Immature natural killer cell (primary cell): ENCODE data around the gene CARD10. TPM values are rescaled to one million over a fixed set of nuclear protein-coding genes. Genes with fewer than 3 reads are reported as not detected.
"Not testable (repeated sequence)": the region's sequence is repeated elsewhere in the genome, so short reads cannot be mapped to it uniquely, and the experiment has no call there.

ENCODE experiments used
- DNase-seq, 3 donors: peaks; one replicate each; pipeline ENCODE4 v3.0.0; 2022; ENCODE audit warnings: mixed read lengths in 1 of 3
- H3K27ac Mint-ChIP-seq, 6 donors: one replicate each; pipeline ENCODE4 v1.8.0; 2020; ENCODE audit warnings: mixed read lengths in 6 of 6, mild to moderate bottlenecking in 5 of 6, inconsistent platforms in 4 of 6, moderate library complexity in 3 of 6
- H3K27me3 Mint-ChIP-seq, 3 donors: one replicate each; pipeline ENCODE4 v1.8.0; 2020 to 2021; ENCODE audit warnings: low read depth in 3 of 3, mild to moderate bottlenecking in 3 of 3, mixed read lengths in 3 of 3, moderate library complexity in 3 of 3, inconsistent platforms in 1 of 3
- H3K36me3 Mint-ChIP-seq, 3 donors: one replicate each; pipeline ENCODE4 v1.8.0; 2020; ENCODE audit warnings: mixed read lengths in 3 of 3, inconsistent platforms in 2 of 3, mild to moderate bottlenecking in 2 of 3
- H3K4me1 Mint-ChIP-seq, 2 donors: one replicate each; pipeline ENCODE4 v1.8.0; 2020; ENCODE audit warnings: inconsistent platforms in 2 of 2, mild to moderate bottlenecking in 2 of 2, mixed read lengths in 2 of 2, moderate library complexity in 1 of 2
- H3K4me3 Mint-ChIP-seq, 5 donors: one replicate each; pipeline ENCODE4 v1.8.0; 2020; ENCODE audit warnings: mild to moderate bottlenecking in 5 of 5, mixed read lengths in 5 of 5, inconsistent platforms in 3 of 5, moderate library complexity in 3 of 5
- H3K9me3 Mint-ChIP-seq, 6 donors: one replicate each; pipeline ENCODE4 v1.8.0; 2020; ENCODE audit warnings: mild to moderate bottlenecking in 6 of 6, mixed read lengths in 6 of 6, inconsistent platforms in 4 of 6, moderate library complexity in 3 of 6
- polyA plus RNA-seq, 3 donors: library from polyadenylated mRNA; unstranded; fragments of 300-500 nt; fragmentation: Illumina TruSeq; gene quantifications; one replicate each; pipeline ENCODE4 v1.2.3, GENCODE V29; 2021

The CARD10 gene
- polyA plus RNA-seq, 3 donors from 2014 or later: 0.13 to 0.36 TPM; not detected in 1

DNA sequence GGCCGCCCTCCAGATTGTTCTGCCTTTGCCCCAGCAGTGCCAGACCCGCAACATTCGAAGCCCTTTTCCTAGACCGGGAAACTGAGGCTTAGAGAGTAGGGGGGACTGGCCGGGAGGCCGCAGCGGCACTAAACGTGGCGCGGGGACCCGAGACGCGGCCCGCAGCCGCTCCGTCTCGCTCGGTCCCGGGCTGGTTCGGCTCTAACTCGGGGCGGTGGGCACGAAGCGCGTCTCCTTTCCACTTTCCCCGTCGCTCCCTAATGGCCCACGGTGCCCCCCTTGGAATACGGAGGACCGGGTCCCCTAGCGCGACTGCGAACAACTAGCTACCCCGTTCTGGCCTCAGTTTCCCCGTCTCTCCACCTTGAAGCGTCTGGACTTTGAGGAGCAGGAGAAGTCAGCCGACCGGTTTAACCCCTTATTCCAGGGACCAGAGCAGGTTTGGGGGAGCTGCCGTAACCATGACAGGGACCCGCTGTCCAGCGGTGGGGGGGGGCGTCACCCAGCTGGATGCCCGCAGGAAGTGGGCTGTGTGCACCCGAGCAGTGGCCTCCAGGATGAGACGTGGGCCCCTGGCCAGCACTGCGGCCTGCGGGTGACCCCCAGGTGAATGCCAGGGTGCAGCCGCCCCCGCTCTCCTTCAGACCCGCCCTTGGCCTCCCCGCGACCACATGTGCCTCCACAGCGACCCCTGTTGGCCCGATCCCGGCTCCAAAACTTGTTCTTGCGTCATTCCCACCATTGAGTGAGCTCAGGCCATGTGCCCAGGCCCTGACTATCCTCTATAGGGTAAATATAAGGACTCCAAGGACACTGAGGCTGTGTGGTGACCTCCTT lies 42.2 kb upstream of the CARD10 start:
- Mint-ChIP-seq H3K27me3 (peaks cover 14 to 25% (median 19%) of the 10 kb centered on the region in 3 donors), H3K9me3 (no peaks in the 10 kb centered on the region), H3K4me1 (peaks cover 21 to 26% of the 10 kb centered on the region in 2 donors), H3K36me3 (peaks cover 0 to 3% (median 0%) of the 10 kb centered on the region in 3 donors), H3K27ac (no peak overlapping the region), H3K4me3 (peak overlapping the region; percentile 55 to 83 (median 71))
- peak; percentile 67 to 71 (median 68) for DNase-seq

DNA sequence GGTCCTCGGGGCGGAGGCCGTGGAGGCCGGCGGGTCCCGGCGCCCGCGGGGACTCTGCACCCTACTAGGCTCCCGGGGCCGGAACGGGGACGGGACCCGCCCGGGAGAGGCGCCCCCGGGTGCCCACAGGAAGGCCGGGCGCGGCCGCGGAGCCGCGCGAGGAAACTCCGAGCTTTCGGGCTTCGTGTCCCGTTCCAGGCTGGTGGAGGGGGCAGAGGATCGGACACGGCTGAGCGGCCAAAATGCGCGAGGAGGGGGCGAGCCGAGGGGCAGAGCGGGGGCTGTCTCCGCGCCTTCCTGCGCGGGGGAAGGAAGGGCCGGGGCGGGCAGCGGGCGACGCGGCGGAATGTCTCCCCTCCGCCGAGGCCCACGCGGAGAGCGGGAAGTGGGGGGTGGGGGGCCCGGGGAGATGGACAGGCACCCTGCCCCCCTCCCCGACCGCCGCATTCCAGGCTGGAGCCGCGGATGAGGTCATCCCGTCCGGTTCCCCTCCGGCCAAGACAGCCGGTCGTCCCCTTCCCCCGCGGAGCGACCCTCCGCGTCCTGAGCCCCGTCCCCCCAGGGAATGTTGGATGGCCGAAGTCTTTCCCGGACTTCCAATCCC lies 41.5 kb upstream of the CARD10 start:
- Mint-ChIP-seq H3K27ac (no peak overlapping the region), H3K27me3 (peaks cover 14 to 28% (median 19%) of the 10 kb centered on the region in 3 donors), H3K4me1 (peaks cover 14 to 19% of the 10 kb centered on the region in 2 donors), H3K36me3 (peaks cover 0 to under 1% (median 0%) of the 10 kb centered on the region in 3 donors), H3K9me3 (no peaks in the 10 kb centered on the region), H3K4me3 (peak overlapping the region; percentile 24 to 73 (median 49))
- no peak for DNase-seq

DNA sequence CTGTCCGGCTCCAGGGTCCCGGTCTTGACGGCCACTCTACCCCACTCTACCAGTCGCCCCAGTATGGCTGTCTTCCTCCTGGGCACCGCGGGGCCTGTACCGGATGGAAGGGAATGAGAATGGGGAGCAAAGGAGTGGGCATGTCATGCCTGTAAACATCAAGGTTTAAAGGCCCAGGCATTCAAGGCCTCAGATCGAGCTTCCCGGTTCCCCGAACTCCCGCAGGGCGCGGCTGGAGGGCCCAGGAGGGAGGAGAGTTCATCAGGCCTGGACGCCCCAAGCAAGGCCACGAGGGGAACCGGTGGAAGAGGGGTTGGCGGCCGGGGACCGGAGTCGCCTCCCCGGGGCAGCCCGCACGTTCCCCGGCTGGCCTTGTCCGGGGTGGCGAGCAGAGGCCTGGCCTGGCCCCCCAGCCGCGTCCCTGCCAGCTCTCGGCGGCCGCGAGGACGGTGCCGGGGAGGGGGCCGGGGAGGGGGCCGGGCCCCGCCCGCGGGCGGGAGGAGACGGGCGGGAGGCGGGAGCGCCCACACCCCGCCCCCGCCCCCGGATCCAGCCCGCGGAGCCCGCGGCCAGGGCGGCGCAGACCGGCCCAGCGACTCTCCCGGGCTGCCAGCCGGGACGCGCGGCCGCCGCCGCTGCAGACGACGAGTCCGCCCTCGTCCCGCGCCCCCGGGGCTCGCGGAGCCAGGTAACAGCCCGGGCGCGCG lies 40.8 kb upstream of the CARD10 start, which contains the start of gene CDC42EP1:
TSS of gene CDC42EP1 (plus strand) at position 580 of the 707 bp plus-strand sequence. CDS start 5,870 bp downstream, outside the sequence.
- H3K4me1 Mint-ChIP-seq: peaks cover 12 to 14% of the 10 kb centered on the region in 2 donors
- H3K9me3 Mint-ChIP-seq: no peaks in the 10 kb centered on the region
- H3K4me3 Mint-ChIP-seq: peak within 1 kb of the TSS; percentile 24 to 73 (median 49)
- H3K27ac Mint-ChIP-seq: no peak within 1 kb of the TSS
- DNase-seq: no peak
- no peaks in the 10 kb centered on the region for H3K36me3 Mint-ChIP-seq
- H3K27me3 Mint-ChIP-seq: peaks cover 14 to 28% (median 19%) of the 10 kb centered on the region in 3 donors

DNA sequence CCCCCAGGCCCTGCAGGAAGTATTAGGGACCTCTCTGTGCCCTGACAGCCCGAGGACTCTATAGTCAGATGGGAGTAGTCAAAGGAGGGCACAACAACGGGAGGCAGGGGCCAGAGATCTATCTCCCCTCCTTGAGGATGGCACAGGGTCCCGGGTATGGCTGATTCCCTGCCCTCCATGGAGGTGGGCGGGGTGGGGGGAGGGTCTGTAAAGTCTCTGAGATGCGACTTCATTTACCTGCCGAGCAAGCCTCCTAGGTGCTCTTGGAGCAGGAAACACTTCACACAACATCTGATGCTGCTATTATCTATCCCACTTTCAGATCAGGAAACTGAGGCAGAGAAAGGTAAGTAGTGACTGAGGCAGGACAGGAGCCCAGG lies 40.3 kb upstream of the CARD10 start:
- DNase-seq: no peak
- Mint-ChIP-seq H3K27me3 (peaks cover 14 to 28% (median 19%) of the 10 kb centered on the region in 3 donors), H3K9me3 (no peaks in the 10 kb centered on the region), H3K36me3 (no peaks in the 10 kb centered on the region), H3K27ac (no peak overlapping the region), H3K4me3 (peak overlapping the region in 4 of 5 donors; percentile 33 to 54 (median 40)), H3K4me1 (peaks cover 12 to 13% of the 10 kb centered on the region in 2 donors)

DNA sequence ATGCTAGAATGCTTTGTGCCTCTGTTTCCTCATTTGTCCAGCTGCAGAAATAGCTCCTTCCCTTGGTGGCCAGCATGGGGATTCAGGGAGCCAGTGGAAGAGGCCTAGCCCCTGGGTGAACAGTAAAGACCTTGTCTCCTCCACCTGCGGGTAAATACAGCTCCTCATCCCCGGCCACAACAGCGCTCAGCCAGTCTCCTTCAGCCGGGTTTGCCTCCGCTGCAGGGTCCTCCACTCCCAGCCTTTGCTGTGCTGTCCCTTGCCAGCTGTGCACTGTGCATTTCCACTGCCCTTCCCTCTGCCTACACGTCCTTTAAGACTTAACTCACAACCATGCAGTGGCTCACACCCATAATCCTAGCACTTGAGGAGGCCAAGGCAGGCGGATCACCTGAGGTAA lies 39.6 kb upstream of the CARD10 start:
- Mint-ChIP-seq H3K9me3 (no peaks in the 10 kb centered on the region), H3K36me3 (no peaks in the 10 kb centered on the region), H3K4me1 (peaks cover 12 to 13% of the 10 kb centered on the region in 2 donors), H3K27ac (no peak overlapping the region), H3K27me3 (peaks cover 14 to 27% (median 19%) of the 10 kb centered on the region in 3 donors), H3K4me3 (no peak overlapping the region)
- no peak for DNase-seq

DNA sequence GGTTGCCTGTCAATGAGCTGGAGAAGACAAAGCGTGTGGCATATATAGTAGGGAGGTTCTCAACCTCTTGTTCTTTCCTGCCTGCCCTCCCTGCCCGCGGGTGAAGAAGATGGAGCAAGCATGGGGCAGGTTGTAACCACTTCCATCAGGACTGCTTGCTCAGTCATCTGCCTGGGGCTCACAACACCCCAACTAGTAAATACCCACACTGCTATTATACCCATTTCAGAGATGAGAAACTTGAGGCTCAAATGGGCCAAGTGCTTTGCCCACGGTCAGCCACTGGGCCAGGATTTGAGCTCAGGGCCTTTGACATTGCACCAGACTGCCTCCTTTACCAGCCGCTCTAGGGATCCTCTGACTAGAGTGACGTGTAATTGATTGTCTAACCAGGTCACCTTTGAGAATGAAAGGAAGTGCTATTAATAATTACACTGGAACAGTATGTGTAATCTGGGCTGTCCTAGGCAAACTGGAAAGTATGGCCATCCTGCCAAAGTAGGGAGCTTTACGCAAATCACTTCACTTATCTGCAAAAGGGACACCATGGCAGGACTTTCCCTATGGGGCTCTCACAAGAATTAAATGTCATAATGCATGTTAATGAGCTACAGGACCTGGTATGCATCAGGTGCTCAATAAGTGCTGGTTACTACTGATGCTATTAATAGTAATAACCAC lies 38.2 kb upstream of the CARD10 start:
- Mint-ChIP-seq H3K9me3 (no peaks in the 10 kb centered on the region), H3K4me1 (peaks cover 11 to 12% of the 10 kb centered on the region in 2 donors), H3K27me3 (peaks cover 13 to 21% (median 14%) of the 10 kb centered on the region in 3 donors), H3K4me3 (no peak overlapping the region), H3K27ac (no peak overlapping the region), H3K36me3 (no peaks in the 10 kb centered on the region)
- no peak for DNase-seq

DNA sequence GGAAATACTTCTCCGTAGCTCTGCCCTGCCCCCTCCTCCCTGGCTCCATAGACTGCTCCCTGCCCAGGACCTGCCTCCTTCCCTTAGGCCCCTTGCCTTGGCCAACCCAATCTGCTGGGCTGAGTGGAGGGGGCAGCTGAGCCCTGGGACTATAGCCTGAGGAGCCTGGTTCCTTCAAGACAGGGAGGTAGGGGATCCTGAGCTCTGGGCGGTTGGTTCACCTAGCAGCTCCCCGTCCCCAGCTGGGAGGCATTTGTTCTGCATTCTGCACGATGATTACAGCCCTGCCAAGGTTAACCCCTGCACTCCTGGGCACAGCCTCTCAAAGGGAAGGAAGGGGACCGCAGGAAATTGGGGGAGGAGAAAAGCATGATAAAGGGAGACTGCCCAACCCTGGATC lies 37.5 kb upstream of the CARD10 start:
- Mint-ChIP-seq H3K27me3 (peaks cover 6 to 14% (median 9%) of the 10 kb centered on the region in 3 donors), H3K27ac (no peak overlapping the region), H3K36me3 (no peaks in the 10 kb centered on the region), H3K4me1 (peaks cover 3 to 5% of the 10 kb centered on the region in 2 donors), H3K4me3 (no peak overlapping the region), H3K9me3 (no peaks in the 10 kb centered on the region)
- no peak for DNase-seq

DNA sequence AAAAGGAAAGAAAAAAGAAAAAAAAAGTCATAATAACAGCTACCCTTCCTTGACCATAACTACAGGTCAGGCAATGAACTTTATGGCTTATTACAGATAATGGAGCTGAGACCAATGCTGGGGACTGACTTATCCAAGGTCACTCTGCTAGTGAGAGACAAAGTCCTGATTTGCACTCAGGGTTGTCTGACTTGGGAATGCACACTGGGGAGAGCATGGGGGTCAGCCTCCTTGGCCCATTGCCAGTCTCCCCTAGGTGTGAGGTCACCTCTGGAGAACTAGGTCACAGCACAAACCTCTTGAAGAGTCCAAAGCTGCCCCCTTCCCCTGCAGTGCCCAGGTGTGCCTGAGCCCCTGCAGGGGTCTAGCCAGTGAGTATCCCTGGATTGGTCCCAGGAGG lies 35.8 kb upstream of the CARD10 start:
- H3K4me1 Mint-ChIP-seq: no peaks in the 10 kb centered on the region
- no peak overlapping the region for H3K27ac Mint-ChIP-seq
- no peaks in the 10 kb centered on the region for H3K9me3 Mint-ChIP-seq
- no peak for DNase-seq
- H3K36me3 Mint-ChIP-seq: no peaks in the 10 kb centered on the region
- no peak overlapping the region for H3K4me3 Mint-ChIP-seq
- peaks cover 5 to 14% (median 7%) of the 10 kb centered on the region in 3 donors for H3K27me3 Mint-ChIP-seq

DNA sequence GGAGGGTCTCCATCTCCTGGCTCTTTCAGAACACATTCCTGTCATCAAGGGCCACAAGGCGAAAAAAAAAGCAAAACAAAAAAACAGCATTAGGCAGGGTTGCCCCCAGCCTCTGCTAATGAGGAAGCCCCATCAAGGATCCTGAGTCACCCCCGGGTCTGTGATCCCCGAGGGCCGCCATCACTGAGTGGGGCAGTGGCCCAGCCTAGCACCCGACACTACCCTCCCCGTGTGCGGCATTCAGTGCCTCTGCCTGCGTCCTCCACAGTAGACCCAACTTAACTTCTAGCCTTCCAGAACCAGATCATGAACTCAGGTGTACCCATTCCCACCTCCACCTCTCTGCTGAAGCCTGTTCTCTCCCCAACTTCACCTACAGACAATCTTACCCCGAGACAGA lies 34.5 kb upstream of the CARD10 start:
- Mint-ChIP-seq H3K36me3 (no peaks in the 10 kb centered on the region), H3K27ac (no peak overlapping the region), H3K4me3 (no peak overlapping the region), H3K27me3 (peaks cover 2 to 12% (median 3%) of the 10 kb centered on the region in 3 donors), H3K9me3 (no peaks in the 10 kb centered on the region), H3K4me1 (no peaks in the 10 kb centered on the region)
- no peak for DNase-seq

DNA sequence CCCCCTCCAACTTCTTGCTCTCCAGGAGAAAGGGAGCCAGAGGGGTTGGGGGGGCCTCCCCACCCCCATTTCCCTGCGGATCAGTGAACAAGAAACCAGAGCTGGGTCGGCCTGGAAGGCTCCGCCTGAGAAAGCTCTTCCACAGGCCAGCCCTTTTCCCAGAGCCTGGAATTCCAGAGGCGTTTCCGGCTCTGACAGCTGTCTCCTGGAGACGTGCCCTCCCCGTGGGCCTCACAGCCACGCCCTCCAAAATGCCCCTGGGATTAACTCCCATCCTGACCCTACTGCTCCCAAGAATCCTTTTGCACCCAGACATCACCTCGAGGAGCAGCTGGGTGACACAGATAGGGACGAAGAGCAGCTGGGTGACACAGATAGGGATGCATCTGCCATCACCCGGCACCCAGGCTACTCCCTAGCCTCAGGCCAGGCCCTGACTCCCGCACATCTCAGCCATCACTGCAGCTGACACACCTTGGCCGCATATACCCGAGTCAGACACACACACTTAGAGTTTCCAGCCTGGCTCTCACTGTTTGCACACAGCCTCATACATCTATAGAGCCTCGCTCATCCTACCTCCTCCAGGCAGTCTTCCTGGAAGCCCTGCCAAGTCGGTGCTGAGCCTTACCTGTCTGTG lies 33.4 kb upstream of the CARD10 start:
- peaks cover 2 to 11% (median 3%) of the 10 kb centered on the region in 3 donors for H3K27me3 Mint-ChIP-seq
- H3K4me3 Mint-ChIP-seq: no peak overlapping the region
- H3K4me1 Mint-ChIP-seq: no peaks in the 10 kb centered on the region
- no peak for DNase-seq
- no peaks in the 10 kb centered on the region for H3K36me3 Mint-ChIP-seq
- no peak overlapping the region for H3K27ac Mint-ChIP-seq
- no peaks in the 10 kb centered on the region for H3K9me3 Mint-ChIP-seq

DNA sequence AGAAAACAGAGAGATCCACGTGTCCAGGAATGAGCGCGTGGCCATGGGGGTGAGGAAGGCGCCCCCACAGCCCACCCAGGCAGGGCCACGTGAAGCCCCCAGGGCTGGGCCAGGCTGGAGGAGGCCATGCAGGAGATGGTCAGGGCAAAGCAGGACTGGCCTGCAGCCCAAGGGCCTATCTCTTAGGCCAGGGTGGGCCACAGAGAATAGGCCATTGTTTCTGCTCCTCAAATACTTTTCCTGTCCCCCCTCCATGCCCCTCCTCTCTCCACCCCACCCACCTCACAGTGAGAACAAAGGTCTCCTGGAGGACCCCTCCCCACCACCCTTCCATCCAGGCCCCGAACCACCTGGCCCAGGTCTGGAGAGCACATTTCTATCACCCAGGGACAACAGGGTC lies 32.8 kb upstream of the CARD10 start:
- Mint-ChIP-seq H3K27me3 (peaks cover 2 to 11% (median 3%) of the 10 kb centered on the region in 3 donors), H3K9me3 (no peaks in the 10 kb centered on the region), H3K4me3 (no peak overlapping the region), H3K4me1 (no peaks in the 10 kb centered on the region), H3K36me3 (no peaks in the 10 kb centered on the region), H3K27ac (no peak overlapping the region)
- no peak for DNase-seq

DNA sequence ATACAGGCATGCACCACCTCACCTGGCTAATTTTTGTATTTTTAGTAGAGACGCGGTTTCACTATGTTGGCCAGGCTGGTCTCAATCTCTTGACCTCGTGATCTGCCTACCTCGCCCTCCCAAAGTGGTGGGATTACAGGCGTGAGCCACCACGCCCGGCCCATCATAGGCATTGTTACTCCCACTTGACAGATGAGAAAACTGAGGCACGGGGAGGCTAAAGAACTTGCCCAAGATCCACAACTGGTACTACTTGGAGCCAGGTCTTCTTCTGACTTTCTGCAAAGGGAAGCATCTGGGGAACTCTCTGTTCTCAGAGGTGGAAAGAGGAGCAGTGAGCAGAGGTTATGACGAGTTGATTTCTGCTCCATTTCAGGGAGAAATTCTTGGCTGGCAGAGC lies 31.7 kb upstream of the CARD10 start:
- not testable (repeated sequence) for H3K9me3 Mint-ChIP-seq

DNA sequence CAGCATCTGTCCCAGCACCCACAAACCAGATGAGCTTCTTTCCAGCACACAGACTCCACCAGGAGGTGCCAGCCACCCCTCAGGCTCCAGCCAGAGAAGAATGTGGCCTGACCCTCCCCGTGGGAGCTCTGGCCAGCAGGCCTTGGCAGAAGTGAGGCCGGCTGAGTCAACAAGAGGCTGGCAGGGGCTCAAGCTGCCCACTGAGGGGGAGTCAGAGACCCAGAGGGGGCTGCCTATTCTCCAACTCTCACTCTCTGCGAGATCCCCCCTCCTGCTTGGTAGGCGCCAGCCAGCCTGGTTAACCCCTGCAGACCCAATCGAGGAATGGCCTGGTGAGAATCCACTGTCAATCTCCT lies 30.5 kb upstream of the CARD10 start:
- Mint-ChIP-seq H3K36me3 (no peaks in the 10 kb centered on the region), H3K27ac (peak overlapping the region in 1 of 6 donors; percentile 26), H3K9me3 (no peaks in the 10 kb centered on the region), H3K4me1 (peaks cover 7 to 9% of the 10 kb centered on the region in 2 donors), H3K27me3 (peaks cover 3 to 11% (median 3%) of the 10 kb centered on the region in 3 donors), H3K4me3 (no peak overlapping the region)
- no peak for DNase-seq

More for the DNA sequence above, 31.7 kb upstream of the CARD10 start:
- H3K27ac Mint-ChIP-seq, H3K4me1 Mint-ChIP-seq, H3K4me3 Mint-ChIP-seq, H3K36me3 Mint-ChIP-seq, H3K27me3 Mint-ChIP-seq, DNase-seq: not testable (repeated sequence)
